DMS 273 treated with DMSO at 0.1 percent for 48 hours (cell line): Measurements from ENCODE around the gene FRMD4B.
"Not testable (repeated sequence)": the region's sequence is repeated elsewhere in the genome, so short reads cannot be mapped to it uniquely, and the experiment has no call there.

Source experiments
- DNase-seq: peaks from one replicate; lab custom pipeline; 2025; lab: John Stamatoyannopoulos, UW

The FRMD4B gene

DNA sequence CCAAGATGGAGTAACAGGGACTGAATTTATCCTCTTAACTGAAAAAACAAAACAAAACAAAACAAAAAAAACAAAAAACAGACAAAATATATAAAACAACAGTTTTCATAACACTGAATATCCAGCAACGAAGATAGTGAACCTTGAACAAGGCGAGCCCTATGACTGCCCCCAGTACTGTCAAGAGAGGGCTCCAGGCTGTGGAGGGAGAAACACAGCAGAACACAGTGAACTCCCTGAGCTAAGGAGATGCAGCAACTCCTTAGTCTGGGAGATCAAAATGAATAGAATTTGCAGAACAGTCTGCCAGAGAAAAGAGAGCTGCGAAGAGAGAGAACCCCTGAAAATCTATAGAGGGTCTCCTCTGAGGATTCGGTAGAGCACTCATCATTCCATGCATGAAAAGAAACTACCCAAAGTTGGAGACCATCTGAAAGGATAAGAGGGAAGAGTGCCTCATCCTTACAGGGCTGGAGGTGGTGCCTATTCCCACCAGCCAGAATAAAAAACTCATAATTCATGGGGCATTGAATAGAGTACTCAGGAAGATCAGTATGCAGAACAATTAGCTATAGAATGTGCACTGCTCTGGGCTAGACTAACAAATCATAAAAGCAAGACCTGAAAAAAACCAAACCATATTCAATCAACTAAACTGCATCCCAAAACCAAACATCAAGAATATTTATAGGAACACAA, 101.8 kb downstream of the FRMD4B start:
- DNase-seq = no peak

DNA sequence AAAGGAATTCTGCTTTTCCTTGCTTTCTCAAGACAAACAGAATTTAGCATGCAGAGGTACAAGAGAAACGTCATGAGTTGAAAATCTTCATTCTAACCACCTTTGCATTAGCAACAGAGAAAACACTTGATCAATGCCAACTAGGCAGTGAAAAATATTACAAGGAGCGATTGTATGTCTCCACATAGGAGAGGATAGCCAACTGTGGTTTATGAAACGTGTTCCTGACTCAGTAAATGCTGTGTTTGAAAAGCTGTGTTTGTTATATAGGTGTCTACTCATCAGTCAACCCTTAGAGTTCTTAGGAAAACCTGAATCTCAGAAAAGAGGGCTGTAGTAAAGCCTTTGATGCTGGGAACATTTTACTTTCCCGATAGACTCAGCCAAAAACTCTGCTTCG, 102.4 kb downstream of the FRMD4B start:
- DNase-seq = no peak

DNA sequence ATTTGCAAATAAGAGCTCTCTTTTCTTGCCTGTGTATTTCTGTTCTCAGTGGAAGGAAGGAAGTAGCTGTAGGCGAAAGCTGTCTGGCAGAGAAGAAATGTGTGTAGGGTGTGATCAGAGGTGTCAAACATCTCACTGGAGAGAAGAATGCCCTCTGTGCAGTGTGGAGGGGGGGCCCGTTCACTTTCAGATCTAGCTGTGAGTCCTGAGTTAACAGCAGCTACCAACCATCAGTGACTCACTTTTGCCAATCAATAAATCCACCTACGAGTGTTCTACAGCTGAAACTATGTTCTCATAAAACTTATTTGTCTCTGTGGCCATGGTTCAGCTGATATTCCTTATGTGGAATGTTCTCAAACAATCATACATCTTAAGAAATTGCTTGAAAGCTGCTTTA, 103.7 kb downstream of the FRMD4B start:
- no peak for DNase-seq

DNA sequence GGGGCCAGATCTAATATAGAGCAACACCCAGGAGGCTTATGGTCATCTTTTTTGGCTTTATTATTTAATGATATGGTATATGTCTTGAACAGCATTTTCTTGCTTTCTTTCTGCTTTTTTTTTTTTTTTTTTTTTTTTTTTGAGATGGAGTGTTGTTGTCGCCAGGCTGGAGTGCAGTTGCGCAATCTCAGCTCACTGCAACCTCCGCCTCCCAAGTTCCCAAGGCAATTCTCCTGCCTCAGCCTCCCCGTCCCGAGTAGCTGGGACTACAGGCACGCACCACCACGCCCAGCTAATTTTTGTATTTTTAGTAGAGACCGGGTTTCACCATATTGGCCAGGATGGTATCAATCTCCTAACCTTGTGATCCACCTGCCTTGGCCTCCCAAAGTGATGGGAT, 108.5 kb downstream of the FRMD4B start:
- not testable (repeated sequence) for DNase-seq

DNA sequence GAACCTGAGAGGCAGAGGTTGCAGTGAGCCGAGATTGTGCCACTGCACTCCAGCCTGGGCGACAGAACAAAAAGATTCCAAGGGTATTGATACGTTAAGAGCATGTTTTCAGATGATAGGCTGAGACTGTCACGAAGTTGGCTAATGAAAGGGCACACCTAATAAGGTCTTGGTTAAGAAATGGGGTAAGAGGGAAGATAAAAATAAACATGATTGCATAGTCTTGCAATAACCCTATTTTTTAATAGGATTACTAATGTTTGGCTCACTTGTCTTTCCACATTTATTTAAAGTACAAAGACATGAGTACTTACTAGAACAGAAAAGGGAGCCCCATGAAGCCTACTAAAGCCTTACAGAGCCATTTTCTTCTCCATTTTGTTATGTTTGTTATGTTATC, 109.0 kb downstream of the FRMD4B start:
- DNase-seq = no peak

DNA sequence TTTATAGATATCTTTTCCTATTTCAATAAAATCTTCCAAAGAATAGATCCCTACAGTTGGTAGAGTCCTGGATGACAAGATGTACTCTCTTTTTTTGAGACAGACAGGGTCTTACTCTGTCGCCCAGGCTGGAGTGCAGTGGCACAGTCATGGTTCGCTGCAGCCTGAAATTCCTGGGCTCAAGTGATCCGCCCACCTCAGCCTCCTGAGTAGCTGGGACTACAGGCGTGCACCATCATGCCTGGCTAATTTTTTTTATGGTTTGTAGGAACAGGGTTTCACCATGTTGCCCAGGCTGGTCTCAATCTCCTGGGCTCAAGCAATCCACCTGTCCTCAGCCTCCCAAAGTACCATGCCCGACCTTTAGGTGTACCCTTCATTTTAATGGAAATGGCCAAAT, 109.7 kb downstream of the FRMD4B start:
- DNase-seq = not testable (repeated sequence)

DNA sequence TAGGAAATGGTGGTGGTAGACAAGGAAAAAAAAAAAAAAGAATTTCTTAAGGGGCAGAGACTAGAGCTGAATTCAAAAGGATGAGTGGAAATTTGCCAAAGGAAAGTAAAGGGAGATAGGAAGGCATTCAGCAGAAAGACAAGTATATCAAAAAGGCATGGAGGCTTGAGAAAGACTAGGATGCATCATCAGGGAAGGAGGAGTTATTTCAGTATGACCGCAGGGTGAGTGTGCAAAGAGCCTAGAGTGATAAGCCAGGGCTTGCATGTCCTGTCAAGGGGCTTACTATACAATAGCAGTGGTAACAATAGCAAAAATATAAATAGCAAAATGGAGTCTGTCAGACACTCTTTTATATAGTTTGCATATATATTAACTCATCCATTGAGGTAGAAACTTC, 112.0 kb downstream of the FRMD4B start:
- DNase-seq = no peak

DNA sequence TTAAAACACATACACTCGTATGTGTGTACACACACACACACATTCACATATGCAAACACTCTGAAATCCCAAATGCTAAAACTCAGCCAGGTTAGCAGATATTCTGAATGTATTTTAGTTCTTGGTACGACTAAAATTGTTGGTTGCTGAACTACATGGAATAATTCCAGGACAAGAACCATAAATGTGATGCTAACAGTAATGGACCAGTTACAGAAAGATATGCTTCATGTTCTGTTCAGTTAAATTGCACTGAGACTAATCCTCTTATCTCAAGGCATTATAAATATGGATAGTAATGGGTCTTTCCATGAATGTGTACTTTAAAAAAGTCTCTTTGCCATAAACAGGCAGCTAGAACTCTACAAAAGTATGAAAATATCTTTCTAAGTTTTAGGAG, 113.3 kb downstream of the FRMD4B start:
- no peak for DNase-seq

DNA sequence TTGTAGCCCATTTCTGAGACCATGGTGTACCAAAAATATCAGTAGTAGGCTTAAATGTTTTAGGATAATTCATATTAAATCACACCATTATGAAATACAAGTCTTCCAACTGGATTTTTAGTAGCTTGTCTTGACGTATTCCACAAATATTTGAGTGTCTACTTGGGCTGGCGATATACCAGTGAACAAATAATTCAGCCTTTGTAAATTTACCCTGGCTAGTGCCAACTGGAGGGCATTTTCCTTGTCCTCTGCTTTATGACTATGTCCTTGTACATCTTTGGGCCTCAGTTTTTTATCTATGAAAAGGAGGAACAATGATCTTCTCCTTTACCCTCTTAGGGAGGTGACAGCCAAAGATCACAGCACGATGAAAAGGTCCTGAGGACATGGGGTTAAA, 114.8 kb downstream of the FRMD4B start:
- DNase-seq = no peak

DNA sequence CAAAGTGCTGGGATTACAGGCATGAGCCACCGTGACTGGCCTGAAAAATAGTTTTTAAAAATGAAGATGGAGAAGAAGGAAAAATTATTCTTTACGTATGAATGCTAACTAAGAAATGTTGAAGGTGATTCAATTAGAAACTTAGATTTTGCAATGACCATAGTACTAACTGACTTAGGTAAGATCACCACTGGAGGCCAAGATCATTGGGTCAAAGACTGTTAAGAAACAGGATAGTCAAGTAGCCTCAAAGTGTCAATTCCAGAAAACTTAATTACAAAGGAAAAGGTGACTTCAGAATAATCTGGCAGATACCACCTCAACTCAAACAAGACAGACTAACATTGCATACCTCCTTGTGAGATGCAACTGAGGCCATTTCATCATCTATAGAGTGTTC, 119.3 kb downstream of the FRMD4B start:
- DNase-seq = no peak

DNA sequence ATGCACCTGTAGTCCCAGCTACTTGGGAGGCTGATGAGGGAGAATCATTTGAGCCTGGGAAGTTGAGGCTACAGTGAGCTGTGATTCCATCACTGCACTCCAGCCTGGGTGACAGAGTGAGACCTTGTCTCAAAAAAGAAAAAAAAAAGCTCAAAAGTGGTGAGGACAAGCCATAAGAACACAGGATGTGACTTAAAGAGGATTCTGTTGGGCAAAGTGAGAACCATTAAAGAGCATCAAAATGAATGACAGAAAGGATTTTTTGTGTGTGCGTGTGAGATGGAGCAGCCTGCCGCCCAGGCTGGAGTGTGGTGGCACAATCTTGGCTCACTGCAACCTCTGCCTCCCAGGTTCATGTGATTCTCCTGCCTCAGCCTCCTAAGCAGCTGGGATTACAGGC, 119.8 kb downstream of the FRMD4B start:
- not testable (repeated sequence) for DNase-seq

DNA sequence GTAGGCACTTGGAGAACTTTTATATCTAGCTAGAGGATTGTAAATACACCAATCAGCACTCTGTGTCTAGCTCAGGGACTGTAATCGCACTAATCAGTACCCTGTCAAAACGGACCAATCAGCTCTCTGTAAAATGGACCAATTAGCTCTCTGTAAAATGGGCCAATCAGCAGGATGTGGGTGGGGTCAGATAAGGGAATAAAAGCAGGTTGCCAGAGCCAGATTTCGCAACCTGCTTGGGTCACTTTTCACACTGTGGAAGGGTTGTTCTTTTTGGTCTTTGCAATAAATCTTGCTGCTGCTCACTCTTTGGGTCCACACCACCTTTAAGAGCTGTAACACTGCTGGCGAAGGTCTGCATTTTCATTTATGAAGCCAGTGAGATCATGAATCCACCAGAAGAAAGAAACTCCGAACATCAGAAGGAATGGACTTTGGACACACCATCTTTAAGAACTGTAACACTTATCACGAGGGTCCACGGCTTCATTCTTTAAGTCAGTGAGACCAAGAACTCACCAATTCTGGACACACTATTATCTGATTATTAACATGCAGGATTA, 125.0 kb downstream of the FRMD4B start:
- DNase-seq = not testable (repeated sequence)

DNA sequence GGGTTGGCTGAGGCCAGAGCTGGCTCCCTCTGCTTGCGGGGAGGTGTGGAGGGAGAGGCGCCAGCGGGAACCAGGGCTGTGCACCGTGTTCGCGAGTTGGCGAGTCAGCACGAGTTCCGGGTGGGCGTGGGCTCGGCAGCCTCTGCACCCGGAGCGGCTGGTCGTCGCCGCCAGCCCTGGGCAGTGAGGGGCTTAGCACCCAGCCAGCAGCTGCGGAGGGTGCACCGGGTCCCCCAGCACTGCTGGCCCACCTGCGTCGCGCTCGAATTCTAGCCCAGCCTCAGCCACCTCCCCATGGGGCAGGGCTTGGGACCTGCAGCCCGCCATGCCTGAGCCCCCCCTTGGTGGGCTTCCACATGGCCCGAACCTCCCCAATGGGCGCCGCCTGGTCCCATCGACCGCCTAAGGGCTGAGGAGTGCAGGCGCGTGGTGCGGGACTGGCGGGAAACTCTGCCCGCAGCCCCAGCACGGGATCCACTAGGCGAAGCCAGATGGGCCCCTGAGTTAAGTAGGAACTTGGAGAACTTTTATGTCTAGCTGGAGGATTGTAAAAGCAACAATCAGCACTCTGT, 125.6 kb downstream of the FRMD4B start:
- no peak for DNase-seq

DNA sequence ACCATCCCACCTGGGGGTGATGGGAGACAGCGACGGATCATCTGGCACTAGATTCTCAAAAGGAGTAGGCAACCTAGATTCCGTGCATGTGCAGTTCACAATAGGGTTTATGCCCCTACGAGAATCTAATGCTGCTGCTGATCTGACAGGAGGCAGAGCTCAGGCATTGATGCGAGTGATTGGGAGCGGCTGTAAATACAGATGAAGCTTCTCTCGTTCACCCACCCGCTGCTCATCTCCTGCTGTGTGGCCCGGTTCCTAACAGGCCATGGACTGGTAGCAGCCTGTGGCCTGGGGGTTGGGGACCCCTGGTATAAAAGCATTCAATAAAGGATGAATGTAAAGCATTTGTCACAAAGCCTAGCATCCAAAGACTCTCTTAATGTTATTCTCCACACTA, 126.8 kb downstream of the FRMD4B start:
- no peak for DNase-seq

DNA sequence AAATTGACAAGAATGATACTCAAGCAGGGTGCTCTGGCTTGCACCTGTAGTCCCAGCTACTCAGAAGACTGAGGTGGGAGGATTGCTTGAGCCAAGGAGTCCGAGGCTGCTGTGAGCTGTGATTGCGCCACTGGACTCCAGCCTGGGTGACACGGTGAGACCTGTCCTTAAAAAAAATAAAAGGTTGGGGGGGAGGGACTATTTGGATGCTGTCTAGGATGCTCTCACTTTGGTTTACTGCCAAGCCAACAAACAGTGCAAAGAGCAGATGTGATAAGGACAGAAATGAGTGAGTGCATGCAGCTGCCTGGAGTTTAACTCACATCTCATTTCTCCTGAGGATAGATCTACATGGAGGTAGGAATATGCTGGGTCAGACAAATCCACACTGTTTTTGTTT, 130.0 kb downstream of the FRMD4B start:
- DNase-seq = no peak

DNA sequence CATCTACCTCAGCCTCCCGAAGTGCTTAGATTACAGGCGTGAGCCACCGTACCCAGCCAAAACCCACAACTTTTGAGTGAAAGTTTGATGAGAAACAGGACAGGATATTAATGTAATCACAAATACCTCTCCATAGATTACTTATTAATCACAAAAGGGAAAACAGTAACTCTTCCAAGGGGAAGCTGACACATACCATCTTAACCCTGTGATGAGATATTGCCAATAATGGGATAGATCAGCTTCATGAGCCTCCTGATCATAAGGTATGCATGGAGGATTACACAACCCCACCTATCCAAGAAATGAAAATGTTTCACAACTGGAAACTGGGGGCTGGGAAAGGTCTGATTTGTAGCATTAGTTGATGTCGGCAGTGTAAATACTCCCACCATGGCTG, 131.5 kb downstream of the FRMD4B start:
- DNase-seq = no peak

DNA sequence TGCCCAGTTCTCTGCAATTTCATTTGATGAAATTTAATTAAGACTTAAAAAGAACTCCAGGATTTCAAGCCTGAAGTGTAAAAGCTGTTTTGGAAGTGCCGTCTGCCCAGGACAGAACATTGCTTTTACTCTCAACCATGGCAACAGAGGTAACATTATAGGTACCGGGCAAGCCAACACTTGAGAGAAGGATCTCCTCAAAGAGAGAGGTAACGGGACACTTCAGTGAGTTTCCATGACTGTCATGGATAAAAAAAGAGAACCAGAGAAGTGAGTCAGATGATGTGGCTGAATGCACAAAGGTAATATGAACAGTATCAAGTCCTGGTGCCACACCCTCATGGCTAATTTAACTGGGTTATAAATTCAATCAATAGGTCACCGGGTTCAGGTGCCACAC, 133.3 kb downstream of the FRMD4B start:
- no peak for DNase-seq

DNA sequence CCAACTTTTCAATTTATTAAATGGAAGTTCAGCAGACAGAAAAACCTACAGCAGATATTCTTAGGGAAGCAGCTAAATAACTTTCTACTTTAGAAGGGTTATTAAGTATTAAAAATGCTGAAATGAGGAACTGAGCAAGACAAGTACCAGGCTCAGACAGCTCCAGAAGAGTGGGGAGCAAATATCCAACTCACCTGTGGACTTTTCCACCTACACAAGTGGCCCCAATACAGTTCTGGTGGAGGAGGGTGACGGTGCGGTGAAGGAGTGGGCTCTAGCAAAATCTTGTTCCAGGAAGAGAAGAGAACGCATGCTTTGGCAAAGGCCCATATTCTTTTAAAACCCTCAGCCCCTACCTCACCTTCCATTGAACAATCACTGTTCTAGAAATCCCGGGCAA, 133.7 kb downstream of the FRMD4B start:
- DNase-seq = no peak

DNA sequence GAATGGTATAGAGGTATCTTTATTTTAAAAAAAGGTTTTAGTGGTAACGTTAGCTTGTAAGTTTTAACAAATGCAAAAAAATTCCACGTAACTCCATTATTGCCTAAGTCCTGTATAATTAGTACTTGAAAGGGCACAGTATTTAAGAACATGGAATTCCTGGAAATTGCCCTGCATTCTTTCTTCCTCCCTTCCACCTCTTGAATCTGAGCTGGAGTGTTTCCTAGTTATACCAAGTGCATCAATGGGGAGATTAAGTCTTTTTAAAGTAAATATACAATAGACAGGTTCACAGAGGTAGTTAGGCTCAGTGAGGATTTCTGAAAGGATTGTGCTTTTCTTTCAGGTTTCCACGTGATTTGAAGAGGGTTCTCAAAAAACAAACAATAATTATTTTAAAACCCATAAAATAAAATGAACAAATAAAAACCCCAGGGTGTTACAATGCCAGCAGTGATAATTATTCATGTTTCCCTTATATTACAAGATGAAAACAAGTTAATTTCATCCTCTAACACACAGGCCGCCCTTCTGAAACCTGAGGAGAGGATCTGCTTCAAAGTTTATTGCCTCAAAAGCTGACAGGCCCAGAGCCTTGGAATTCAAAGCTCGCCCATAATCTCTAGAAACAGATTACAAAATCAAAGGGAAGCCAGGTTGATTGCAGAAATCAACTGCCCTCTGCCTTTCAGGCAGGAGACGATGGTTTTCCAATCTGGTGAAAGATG, 134.6 kb downstream of the FRMD4B start:
- DNase-seq = no peak

DNA sequence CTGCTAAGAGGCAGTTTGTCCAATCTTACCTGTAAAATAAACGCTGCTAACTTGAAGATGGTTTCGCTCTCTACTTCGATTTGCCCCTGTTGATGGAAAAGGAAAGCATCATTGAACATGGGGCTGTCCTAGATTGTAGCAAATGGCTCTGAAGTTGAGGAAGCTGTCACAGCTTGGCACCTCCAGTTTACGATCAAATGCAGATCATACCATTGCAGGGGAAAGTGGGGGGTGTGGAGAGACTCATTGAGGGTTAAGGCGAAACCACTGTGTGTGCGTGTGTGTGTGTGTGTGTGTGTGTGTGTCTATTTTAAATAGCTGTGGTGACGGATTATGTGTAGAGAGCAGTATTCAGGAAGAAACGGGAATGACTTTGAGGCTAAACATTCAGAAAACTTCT, 135.9 kb downstream of the FRMD4B start:
- no peak for DNase-seq

DNA sequence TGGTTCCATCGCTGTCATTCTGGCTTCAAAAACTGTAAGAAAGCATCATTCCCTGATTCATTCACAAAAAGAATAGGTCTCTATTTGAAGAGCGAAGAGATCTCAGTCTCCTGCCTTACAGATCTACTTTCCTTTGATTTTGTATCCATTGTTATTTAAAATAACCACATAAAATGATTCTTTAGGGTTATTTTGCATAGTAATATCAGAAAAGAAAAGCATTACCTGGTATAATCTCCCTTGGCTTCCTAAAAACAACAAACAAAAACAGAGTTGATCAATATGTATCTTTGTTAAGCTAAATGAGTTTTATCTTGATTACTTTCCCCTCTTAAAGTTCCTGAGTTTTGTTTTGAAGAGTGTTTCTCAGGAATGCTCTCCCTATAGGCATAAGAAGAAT, 136.9 kb downstream of the FRMD4B start:
- no peak for DNase-seq

DNA sequence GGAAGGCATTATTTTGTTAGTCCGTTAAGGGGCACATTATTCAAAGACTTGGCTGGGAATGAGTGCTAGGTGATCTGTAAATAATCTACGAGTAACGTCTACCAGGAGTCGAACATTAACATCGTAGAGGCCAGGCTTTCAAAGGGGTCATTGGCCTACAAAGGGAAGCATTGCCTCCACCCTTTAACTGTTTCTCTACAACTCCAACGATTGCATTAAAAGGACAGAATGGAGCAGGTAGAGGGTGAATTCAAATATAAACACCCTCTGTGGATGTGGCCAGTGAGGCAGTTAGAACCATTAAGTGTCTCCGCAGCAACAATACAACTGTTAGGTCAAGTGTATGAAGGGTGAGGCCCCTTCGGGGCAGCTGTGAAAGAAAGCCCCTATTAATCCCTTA, 137.5 kb downstream of the FRMD4B start:
- no peak for DNase-seq

DNA sequence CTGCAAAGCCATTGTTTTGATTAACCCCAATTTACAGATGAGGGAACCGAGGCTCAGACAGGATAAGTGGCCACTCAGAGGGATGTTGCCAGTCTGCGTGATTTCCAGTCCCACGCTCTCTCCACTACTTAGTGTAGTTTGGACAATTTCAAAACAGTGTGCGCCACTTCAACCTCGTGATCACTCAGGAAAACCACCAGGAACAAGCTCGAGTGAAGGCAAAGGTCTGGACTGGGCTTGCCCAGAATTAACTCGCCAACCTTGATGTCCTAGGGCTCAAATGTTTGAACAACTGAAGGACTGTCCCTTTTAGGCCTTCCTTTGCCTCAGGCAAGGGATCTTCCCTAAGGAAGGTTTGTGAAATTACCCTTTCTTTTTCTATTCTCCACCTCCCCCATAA, 139.3 kb downstream of the FRMD4B start:
- no peak for DNase-seq
